GM19099 (cell line): ENCODE results near the gene CDYL2.

ENCODE experiments used
- POLR2A ChIP-seq: IDR thresholded peaks from 3 replicates; pipeline ENCODE4 v1.6.1; 2011; ENCODE audit warnings: low read depth; ENCODE audit not compliant: insufficient read length; ENCODE audit errors: extremely low read depth

Gene CDYL2

DNA sequence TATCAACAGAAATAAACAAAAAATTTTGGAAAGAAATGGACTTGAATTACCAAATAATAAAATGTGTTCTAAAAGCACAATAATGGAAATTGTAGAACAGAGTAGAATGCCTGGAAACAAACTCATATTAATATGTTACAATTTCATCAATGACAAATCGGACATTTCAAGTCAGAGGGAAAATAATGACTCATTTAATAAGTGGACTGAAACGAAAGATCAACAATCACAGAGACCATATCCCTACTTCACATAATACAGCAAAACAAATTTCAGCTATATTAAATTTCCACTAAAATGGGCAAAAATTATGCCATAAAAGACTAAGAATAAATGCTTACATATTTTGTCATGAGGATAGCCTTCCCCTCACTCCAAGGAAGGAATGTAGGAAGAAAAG lies 25.7 kb downstream of the CDYL2 start:
- no peak for TF ChIP-seq POLR2A

DNA sequence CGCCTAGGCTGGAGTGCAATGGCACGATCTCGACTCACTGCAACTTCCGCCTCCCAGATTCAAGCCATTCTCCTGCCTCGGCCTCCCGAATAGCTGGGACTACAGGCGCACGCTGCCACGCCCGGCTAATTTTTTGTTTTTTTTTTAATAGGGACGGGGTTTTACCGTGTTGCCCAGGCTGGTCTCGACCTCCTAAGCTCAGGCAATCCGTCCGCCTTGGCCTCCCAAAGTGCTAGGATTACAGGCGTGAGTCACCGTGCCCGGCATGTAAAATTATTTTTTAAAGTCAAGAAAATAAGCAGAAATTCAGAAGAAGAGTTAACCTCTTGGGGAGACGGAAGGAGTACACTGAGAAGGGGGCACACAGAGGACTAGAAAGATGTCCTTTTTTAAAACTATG lies 27.5 kb downstream of the CDYL2 start:
- no peak for TF ChIP-seq POLR2A

DNA sequence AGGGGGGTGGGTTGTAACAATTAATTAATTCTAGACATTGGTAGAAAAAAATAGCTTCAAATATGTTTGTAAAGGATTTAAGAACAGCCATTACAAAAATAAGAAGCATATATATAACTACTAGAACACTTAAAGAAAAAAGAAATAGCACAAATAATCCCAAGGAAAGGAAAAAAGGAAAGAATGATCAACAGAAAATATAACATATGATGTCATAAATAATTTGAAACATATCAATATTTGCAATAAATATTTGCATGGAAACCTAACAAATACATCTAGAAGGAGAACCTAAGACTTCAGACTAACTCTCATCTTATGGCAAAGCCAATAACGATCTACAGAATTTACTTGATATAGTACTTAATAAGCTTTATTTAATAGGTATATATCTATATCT lies 28.9 kb downstream of the CDYL2 start:
- no peak for TF ChIP-seq POLR2A

DNA sequence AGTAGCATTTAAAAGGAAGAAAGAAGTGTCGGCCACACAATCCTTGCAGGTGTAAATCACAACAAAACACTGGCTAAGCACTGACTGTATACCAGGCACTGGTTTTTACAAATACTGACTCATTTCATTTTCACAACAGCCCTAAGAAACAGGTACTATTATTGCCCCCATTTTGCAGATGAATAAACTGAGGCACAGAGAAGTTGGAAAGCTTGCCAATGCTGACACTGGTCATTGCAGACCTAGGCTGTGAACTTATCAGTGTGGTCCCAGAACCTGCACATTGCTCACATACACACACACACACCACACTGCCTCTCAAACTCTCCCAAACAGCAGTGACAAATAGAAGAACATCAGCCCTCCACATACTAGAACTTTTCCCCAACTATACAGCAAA lies 37.6 kb downstream of the CDYL2 start:
- no peak for TF ChIP-seq POLR2A

DNA sequence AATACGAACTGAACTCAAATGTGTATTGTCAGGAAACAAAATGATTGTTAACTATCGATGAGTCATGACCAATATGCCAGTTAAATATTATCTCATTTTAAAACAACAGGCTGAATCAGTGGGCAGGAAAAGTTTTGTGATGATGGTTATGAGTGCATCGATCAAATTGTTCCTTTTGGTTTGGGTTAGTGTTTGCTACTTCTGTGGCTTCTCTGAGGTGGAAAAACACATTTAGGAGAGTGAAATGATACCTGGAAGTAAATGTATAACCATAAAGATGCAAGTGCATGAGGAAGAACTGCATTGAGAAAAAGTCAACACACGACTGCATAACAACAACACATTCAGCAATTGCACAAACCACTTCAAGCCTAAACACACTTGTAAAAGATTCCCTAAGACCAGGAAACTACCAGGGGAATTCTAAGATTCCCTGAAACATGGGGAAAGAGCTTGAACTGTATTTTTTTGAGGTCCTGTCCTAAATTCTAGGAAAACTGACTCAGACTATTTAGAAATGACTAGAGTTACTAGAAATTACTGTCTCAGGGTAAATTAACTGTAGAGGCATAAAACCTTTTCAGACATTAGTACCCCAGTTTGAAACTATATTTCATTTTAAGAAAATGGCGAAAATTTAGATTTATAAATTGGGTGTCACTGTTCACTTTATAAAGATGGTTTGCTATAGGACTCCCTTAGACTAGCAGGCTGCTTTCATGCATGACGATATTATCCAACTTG lies 44.8 kb downstream of the CDYL2 start:
- no peak for TF ChIP-seq POLR2A

DNA sequence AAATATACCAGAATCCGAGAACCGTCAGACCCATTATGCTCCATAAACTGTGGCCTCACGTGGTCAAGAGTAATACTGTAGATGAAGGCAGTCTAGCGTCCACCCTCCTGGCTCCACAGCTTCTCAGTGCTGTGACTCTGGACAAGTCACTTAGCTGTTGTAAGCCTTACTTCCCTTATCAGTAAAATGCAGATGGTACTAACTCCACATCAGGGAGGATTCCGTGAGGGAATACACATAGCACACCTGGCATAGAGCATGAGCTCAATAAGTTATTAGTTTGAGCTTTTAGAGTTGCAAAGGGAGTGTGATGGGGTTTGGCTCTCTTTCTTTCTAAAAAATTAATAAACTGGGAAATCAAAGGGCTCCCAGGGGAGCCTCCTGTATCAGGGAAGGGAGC lies 49.9 kb downstream of the CDYL2 start:
- TF ChIP-seq POLR2A = no peak

DNA sequence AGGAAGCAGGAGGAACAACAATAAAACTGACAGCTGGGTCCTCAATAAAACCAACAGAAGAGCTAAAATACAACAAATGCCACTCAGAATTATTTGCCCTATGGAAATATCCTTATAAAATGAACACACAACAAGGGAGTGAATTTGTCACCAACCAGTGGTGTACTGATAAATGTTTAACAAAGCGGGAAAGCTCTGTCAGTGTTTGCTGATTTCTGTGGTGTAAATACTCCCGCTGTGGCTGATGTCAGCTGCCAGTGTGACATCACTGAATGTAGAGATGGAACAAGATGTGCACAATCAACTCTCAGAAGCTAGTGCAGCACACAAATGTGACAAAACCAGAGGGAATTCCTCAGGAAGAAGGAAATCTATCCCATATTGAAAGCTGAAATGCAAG lies 51.9 kb downstream of the CDYL2 start:
- TF ChIP-seq POLR2A = no peak

DNA sequence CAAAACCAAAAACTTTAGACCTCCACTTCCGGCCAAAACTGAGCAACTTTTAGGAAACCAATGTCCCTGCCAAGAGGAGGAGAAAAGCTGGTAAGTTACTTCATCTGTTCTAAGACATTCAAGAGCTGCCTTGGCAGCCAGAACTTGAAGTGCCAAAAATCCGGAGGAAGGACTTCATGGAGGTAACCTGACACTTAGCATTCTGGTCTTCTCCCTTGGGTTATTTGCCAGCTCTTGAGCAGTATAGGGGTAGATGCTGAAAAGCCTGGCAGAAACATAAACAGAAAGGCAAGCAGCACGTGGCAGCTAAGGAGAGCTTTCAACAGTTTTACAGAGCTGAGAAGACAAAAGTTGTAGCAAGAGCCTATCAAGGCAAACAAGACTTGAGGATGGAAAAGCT lies 53.2 kb downstream of the CDYL2 start:
- TF ChIP-seq POLR2A = no peak

DNA sequence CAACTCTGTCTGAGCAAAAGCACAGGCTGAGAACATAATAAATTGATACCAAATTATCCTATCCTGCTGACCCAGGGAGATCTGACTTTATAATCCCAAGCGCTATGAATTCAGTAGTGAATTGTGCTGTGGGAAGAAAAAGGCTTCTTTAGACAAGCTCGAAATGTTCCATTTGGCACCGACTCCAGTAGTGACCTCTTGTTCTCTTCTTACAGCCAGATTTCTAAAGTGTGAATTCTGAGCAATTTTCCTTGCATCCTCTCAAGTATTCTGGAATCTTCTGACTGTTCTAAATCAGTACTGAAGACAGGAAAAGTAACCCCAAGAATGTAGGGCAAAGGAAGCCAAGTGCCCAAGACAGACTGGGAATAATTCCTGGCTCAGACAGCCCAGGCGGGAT lies 58.2 kb downstream of the CDYL2 start:
- TF ChIP-seq POLR2A = no peak

DNA sequence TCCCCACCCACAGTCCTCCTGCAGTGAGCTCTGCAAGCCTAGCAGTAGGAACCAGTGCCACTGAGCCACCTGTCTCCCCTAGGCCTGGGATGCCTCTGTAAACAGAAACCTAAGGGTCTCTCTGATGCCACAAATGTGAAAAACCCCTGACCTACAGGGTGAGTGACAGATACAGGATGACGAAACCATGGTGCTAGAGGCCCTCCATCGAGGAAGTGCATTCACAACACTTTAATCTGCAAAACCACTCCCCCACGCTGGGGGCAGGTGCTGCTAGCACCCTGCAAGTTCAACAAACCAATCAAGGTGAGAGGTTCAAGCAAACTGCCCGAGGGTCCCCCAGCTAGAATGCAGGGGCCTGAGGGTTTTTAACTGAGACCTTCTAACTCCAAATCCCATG lies 59.5 kb downstream of the CDYL2 start:
- TF ChIP-seq POLR2A = no peak

DNA sequence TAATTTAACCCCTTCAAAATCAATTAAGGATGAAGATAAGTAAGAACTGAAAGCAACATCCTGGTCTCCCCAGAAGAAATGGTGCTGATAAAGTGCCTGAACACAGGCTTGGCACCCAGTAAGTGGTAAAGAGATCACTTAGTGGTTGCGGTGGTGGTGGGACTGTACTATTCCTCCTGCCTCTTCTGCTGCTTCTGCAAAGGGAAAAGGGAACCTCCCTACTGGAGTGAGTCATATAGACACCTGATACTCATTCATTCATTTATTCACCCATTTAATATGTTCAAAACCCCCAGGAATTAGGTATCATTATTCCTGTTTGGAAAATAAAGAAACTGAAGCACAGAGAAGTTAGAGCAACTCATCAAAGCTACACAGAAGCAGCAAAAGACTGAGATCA lies 60.6 kb downstream of the CDYL2 start:
- no peak for TF ChIP-seq POLR2A

DNA sequence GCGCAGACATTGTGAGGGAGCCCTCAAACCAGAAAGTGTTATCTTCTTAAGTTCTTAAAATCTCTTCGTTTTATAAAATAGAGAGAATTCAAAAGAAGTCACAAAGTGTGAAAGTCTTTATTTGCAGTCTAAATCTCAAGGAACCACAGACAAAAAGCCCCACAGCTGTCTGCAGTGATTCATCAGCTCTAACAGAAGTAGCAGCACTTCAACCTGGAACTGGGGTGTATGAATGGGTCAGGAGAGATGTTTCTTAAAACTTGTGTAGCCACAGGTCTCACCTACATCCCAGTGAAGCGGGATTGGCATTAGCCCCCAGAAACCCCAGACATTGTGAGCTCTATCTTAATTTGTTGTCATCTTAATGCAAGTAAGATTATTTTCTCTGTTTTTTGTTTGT lies 61.1 kb downstream of the CDYL2 start:
- no peak for TF ChIP-seq POLR2A

DNA sequence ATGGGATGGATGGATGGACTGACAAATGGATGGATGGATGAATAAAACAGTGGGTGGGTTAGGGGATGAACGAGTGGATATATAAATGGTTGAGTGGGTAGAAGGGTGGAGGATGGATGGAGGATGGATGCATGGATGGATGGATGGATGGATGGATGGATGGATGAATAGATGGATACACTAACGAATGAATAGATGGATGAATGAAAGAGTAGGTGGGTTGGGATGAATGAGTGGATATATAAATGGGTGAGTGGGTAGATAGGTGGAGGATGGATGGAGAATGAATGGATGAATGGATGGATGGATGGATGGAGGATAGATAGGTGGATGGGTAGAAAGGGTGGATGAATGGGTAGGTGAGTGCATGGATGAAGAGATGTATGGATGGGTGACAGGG lies 62.1 kb downstream of the CDYL2 start:
- no peak for TF ChIP-seq POLR2A

DNA sequence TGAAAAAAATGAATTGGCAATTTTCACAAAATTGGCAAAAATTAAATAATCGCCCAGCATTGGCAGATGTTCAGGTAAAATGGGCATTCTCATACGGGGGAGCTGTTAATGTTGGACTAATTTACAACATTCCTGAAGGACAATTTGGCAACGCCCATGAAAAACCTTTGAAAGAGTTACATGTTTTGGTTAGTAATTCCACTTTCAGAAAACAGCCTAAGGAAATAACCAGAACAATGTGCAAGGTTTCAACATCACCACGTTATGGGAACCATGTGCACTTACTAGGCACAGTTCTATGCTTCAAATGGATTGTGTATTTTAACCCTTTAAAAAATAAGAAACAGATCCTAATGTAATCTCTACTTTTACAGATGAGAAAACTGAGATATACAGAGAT lies 62.7 kb downstream of the CDYL2 start:
- TF ChIP-seq POLR2A = no peak

DNA sequence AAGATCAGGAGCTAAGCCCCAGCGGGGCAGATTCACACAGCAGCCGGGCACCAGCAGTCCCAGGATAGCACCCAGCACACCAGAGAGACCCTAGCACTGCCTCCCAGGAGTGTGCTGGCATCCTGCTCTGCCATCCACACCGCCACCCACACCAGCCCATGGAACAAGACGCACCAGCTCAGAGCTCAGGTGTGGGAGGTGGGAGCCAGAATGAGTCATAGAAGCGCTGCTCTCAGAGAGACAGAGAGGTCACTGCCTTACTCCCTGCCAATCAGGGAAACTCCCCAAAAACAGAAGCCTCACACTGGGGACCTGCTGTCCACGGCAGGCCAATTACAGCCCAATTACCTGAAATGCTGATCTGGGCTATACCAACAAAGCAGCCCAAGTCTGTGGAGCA lies 64.9 kb downstream of the CDYL2 start:
- no peak for TF ChIP-seq POLR2A

DNA sequence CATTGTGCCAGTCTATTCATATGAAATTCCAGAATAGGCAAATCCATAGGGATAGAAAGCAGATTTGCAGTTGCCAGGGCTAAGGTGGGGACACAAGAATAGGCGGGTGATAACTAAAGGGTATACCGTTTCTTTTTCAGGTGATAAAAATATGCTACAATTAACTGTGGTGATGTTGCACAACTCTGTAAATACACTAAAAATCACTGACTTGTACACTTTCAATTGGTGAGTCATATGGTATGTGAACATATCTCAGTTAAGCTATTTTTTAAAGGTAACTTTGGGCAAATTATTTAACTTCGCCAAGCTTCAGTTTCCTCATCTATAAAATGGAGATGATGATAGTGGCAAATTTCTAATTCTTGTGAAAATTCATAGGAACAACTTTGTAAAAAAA lies 65.9 kb downstream of the CDYL2 start:
- TF ChIP-seq POLR2A = no peak

DNA sequence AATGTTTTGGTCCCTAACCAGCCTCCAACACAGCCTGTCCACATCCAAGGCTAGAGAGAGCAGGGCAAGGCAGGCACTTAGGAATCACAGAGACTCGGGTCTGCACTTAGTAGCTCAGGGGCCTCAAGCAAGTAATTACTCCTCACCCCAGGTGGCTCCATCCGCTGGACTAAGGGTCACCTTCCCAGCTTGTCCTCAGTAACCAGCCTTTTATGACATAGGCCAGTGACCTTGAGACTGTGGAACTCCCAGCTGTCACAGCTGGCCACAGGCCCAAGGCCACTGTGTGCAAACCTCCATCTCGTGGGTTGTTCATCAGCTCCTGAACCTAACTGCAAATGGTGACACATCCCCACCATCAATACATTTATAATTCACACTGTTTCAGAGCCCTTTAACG lies 68.6 kb downstream of the CDYL2 start:
- TF ChIP-seq POLR2A = no peak
